ENCODE results near the gene PPFIA1.

The PPFIA1 gene

DNA sequence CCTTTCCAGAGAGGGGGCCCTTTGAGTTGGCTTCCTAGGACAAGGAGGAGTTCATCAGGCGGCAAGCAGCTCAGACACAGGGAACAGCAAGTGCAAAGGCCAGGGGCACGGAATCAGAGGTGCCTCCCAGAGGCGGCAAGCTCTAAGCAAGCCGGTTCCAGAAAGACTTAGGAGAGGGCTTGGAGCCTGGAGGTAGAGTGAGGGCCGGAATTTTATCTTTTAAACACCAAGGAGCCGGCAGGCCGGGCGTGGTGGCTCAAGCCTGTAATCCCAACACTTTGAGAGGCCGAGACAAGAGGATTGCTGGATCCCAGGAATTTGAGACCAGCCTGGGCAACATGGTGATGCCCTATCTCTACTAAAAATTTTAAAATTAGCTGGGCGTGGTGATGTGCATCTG is 40.8 kb upstream of the PPFIA1 start:
- DNase-seq: no peak
- H3K27ac ChIP-seq: no peak overlapping the region
- H3K27me3 ChIP-seq: no peaks in the 10 kb centered on the region
- intact Hi-C loops (cut with DNase I; ENCODE audit: low total_unique reads): no loop called here
- H3K9me3 ChIP-seq: no peaks in the 10 kb centered on the region
- peaks cover 0 to 15% (median 4%) of the 10 kb centered on the region in 4 donors for H3K4me1 ChIP-seq
- no peak overlapping the region for H3K4me3 ChIP-seq
- no peaks in the 10 kb centered on the region for H3K36me3 ChIP-seq
- TF ChIP-seq, protein P1, sequence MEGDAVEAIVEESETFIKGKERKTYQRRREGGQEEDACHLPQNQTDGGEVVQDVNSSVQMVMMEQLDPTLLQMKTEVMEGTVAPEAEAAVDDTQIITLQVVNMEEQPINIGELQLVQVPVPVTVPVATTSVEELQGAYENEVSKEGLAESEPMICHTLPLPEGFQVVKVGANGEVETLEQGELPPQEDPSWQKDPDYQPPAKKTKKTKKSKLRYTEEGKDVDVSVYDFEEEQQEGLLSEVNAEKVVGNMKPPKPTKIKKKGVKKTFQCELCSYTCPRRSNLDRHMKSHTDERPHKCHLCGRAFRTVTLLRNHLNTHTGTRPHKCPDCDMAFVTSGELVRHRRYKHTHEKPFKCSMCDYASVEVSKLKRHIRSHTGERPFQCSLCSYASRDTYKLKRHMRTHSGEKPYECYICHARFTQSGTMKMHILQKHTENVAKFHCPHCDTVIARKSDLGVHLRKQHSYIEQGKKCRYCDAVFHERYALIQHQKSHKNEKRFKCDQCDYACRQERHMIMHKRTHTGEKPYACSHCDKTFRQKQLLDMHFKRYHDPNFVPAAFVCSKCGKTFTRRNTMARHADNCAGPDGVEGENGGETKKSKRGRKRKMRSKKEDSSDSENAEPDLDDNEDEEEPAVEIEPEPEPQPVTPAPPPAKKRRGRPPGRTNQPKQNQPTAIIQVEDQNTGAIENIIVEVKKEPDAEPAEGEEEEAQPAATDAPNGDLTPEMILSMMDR (IDR thresholded peaks at IDR 0.05): no peak

- H3K36me3 ChIP-seq: no peaks in the 10 kb centered on the region
- peaks cover 0 to 15% (median 4%) of the 10 kb centered on the region in 4 donors for H3K4me1 ChIP-seq
- no peaks in the 10 kb centered on the region for H3K27me3 ChIP-seq
- no peaks in the 10 kb centered on the region for H3K9me3 ChIP-seq
- no peak for DNase-seq
- intact Hi-C loops (cut with DNase I; ENCODE audit: low total_unique reads): no loop called here
- TF ChIP-seq, protein P1 (IDR thresholded peaks at IDR 0.05): no peak
- H3K27ac ChIP-seq: no peak overlapping the region
- H3K4me3 ChIP-seq: no peak overlapping the region
Measured at GRCh38 chr11:70230151-70230839, 40.2 kb upstream of the PPFIA1 start.

DNA sequence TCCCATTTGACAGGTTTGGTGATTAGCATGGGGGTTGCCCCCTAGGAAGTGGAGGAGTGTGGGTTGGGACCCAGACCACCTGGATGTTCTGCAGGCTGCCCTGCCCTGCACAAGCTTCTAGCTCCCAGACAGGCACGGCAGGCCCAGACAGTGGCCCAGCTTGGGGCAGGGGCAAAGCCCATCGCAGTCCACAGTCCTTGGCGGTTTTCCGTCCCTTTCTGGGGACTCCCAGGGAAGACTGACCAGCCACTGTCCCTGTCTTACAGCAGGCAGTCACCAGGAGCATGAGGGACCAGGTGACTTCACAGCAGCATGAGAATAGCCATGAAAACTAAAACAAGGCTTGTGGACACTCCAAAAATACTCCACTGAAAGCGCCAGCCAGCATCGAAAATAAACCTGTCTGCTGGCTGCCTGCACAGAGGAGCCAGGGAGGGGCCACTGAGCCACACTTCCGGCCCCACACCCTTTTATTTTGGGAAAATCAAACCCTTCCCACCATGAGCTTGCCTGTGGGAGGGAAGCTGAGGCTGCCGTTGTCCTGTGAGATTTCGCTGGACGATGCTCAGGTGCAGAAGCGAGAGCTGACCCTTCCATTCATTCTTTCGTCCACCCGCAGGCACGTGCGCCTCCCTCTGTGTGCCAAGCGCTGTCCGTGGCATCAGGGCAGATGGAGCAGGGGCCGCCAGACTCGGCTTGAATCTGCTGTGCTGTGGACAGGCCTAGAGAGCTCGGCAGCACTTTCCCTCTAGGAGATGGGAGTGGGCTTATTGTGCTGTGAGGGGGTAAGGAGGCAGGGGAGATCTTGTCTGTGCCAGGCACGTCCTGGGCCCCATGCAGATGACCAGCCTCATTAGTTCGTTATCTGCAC is 39.4 kb upstream of the PPFIA1 start:
- Histone ChIP-seq H3K36me3 (no peaks in the 10 kb centered on the region), H3K9me3 (no peaks in the 10 kb centered on the region), H3K27me3 (no peaks in the 10 kb centered on the region), H3K4me1 (peaks cover 0 to 15% (median 4%) of the 10 kb centered on the region in 4 donors), H3K27ac (no peak overlapping the region), H3K4me3 (no peak overlapping the region)
- DNase-seq: no peak
- TF ChIP-seq, protein P1 (IDR thresholded peaks at IDR 0.05): no peak
- intact Hi-C loops (cut with DNase I; ENCODE audit: low total_unique reads): no loop called here

DNA sequence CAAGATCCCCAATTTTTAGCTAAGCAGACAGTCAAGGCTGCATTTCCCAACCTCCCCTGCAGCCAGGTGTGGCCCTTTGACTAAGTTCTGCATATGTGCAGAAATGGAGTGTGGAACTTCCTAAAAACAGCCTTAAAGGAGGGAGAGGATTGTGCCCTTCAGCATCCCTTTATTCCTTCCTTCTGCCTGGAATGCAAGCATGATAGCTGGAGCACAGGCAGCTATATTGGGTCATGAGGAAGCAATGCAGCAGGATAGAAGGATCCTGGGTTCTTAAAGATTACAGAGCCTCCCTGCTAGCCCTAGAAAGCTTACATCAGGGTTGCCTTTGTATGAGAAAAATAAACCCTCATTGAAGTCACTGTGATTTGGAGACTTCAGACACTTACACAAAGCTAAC is 37.5 kb upstream of the PPFIA1 start:
- no peaks in the 10 kb centered on the region for H3K27me3 ChIP-seq
- H3K4me3 ChIP-seq: no peak overlapping the region
- H3K9me3 ChIP-seq: no peaks in the 10 kb centered on the region
- no peak for DNase-seq
- TF ChIP-seq, protein P1 (IDR thresholded peaks at IDR 0.05): no peak
- H3K27ac ChIP-seq: no peak overlapping the region
- H3K36me3 ChIP-seq: no peaks in the 10 kb centered on the region
- intact Hi-C loops (cut with DNase I; ENCODE audit: low total_unique reads): no loop called here
- peaks cover 0 to 15% (median 4%) of the 10 kb centered on the region in 4 donors for H3K4me1 ChIP-seq

DNA sequence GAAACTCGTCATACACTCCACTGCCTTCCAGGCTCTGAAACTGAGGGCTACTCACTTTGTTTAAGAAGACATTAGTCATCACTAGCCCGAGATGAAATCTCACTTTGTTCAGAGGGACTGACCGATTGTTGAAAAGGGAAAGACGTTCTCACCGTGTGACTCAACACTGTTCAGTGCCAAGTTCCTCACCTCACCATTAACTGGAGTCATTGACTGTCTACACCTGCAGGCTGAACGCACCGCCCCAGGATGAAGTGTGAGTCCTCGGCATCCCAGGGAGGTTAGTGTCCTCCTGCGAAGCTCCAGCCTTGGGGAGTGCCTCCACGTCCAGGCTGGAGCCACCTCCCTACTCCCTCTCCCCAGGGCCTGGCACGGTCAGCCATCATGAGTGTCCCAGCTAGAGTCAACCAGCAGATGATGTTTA is 37.0 kb upstream of the PPFIA1 start:
- no peaks in the 10 kb centered on the region for H3K27me3 ChIP-seq
- peaks cover 0 to 15% (median 4%) of the 10 kb centered on the region in 4 donors for H3K4me1 ChIP-seq
- TF ChIP-seq, protein P1 (IDR thresholded peaks at IDR 0.05): no peak
- H3K4me3 ChIP-seq: no peak overlapping the region
- H3K27ac ChIP-seq: no peak overlapping the region
- no peaks in the 10 kb centered on the region for H3K9me3 ChIP-seq
- no peak for DNase-seq
- intact Hi-C loops (cut with DNase I; ENCODE audit: low total_unique reads): no loop called here
- no peaks in the 10 kb centered on the region for H3K36me3 ChIP-seq
